Regular cardiac myocyte (primary cell): ENCODE results near the gene PRKAG3. TPM values are rescaled to one million over a fixed set of nuclear protein-coding genes. Genes with fewer than 3 reads are reported as not detected.

ENCODE experiments used
- total RNA-seq: library from RNA; depleted of rRNA; stranded (reverse); fragments of >200 nt; gene quantifications from 2 replicates; pipeline ENCODE4 v1.2.3, GENCODE V29; 2014

PRKAG3 gene
- under 0.01 TPM in 1 of 2 replicates, not detected in the other for total RNA-seq

DNA sequence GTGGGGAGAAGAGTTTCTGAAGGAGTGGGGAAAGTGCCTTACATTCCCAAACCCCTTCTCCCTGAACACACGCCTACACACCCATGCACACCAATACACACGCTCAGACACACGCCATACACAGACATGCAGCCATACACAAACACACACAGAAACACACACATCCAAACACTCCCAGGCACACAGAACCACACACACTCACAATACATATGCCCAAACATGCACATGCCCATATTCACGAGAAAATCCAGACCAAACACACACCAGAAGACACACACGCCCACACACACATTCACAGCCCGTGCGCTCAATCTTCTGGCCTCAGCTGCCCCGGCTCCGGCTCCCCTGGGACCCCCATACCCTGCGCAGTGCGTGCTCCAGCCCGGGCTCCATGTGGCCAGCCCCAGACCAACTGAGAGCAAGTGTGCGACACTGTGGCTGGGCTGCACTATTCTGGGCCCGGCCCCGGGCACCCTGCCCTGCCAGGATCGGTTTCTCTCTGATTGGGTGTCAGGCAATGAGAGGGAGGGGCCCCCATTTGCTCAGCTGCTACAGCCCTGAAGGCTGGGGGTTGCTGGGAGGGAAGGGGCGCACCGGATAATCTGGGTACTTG lies at the start of gene PRKAG3:
Gene PRKAG3, minus strand, starts transcription at position 426 of the 613 bp plus-strand sequence.

DNA sequence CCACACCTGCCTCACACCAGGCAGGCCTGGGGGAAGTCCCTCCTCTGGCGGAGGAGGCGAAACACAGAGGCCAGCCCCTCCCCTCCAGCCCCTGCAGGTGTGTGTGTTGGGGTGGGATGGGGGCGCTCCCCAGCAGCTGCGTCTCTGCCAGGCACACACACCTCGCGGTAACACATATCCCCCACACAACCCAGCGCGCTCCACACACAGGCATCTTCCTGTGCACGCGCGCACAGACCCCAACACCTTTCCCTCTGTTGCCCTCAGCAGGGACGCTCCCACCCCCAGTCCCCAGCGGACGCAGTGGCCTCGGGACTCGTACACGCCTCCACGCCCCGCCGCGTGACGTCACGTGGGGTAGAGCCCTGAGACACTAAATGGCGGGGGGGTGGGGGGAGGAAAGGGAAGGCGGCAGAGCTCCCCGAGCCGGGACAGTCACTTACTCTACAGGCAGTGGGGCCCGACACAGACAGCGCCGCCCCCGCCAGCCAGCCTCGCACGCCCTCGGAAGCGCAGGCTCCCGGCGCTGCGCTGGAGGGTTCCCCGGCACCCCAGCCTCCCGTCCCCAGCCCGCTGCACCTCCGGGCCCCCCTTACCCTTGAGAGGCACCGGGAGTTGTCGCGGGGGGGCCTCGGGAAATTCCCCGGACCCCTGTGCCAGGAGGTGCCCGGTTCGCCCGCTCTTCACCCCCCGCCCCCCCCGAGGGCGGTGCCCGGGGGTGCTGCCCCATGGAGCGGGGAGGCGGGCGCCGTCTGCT lies 48.7 kb upstream of the PRKAG3 start, which contains the start of gene WNT10A:
Gene WNT10A, plus strand, starts transcription at position 751 of the 757 bp plus-strand sequence. CDS start 144 bp downstream, outside the sequence.

DNA sequence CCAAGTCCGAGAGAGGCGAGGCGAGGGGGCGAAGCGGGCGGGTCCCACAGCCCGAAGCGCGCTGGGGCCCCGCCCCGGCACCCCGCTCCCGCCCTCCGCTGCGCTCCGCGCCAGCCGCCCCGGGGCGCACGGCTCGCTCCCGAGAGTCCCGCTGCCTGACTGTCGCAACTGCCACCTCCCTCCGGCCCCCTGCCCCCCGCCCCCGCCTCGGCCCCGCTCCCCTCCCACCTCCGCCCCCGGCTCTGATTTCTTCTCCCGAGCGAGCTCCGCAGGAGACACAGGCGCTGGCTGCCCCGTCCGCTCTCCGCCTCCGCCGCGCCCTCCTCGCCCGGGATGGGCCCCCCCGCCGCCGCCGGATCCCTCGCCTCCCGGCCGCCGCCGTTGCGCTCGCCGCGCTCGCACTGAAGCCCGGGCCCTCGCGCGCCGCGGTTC lies 28.0 kb upstream of the PRKAG3 start, which contains the start of gene WNT6:
Gene WNT6, plus strand, starts transcription at position 250 of the 432 bp plus-strand sequence. CDS start 233 bp downstream, outside the sequence.

DNA sequence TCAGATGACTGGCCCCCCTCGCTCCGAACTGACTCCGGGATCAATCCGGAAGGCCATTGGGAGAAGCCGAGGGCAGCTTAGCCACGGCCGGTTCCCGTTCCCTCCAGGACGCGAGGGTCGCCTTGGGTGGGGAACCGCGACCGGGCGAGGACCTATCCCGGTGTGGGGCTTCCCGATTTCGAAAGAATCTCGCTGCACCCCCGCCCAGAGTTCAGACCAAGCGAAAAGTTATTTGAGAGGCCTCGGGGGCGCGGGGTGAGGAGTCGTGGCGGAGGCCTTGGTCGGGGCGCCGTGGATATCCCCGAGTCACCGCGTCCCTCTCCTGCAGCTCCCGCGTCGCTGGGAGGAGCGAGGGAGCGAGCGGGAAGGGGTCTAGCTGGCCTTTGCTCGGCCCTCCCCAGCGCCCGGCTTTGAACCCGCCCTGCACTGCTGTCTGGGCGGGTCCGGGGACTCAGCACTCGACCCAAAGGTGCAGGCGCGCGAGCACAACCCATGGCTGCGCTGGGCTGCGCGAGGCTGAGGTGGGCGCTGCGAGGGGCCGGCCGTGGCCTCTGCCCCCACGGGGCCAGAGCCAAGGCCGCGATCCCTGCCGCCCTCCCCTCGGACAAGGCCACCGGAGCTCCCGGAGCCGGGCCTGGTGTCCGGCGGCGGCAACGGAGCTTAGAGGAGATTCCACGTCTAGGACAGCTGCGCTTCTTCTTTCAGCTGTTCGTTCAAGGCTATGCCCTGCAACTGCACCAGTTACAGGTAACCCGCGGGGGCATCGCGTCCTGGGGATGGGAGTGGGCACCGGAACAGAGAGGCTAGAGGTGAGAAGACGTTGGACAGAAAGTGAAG lies 49.7 kb downstream of the PRKAG3 start, which contains the start of gene CYP27A1:
Gene CYP27A1, plus strand, starts transcription at position 457 of the 837 bp plus-strand sequence. Its CDS starts 36 bp downstream, at position 493.

Other genes with a start within 250 kb of the PRKAG3 start
- gene PLCD4, start 223.9 kb downstream of the PRKAG3 start, total RNA-seq, result 2.3 and 3.1 TPM in 2 replicates
- gene ZNF142, start 172.2 kb downstream of the PRKAG3 start, total RNA-seq, result 4.8 and 7.5 TPM in 2 replicates
- gene BCS1L, start 172.1 kb downstream of the PRKAG3 start, total RNA-seq, result 22.8 and 59.8 TPM in 2 replicates
- 24.5 and 33.2 TPM in 2 replicates for gene RNF25, start 159.8 kb downstream of the PRKAG3 start, total RNA-seq
- 11.9 and 41.7 TPM in 2 replicates for gene STK36, start 159.7 kb downstream of the PRKAG3 start, total RNA-seq
- gene TTLL4, start 121.0 kb downstream of the PRKAG3 start, total RNA-seq, result 2.8 and 8.1 TPM in 2 replicates
- 0.58 and 2.0 TPM in 2 replicates for gene CYP27A1, start 49.7 kb downstream of the PRKAG3 start, total RNA-seq
- gene WNT6, start 28.0 kb upstream of the PRKAG3 start, total RNA-seq, result not detected in 2 replicates
- under 0.01 and 0.19 TPM in 2 replicates for gene WNT10A, start 49.0 kb upstream of the PRKAG3 start, total RNA-seq
- not detected in 2 replicates for gene CDK5R2, start 127.9 kb upstream of the PRKAG3 start, total RNA-seq
- not detected in 2 replicates for gene FEV, start 153.4 kb upstream of the PRKAG3 start, total RNA-seq
- not detected in 2 replicates for gene CRYBA2, start 161.6 kb upstream of the PRKAG3 start, total RNA-seq
- gene CFAP65, start 209.7 kb upstream of the PRKAG3 start, total RNA-seq, result not detected in 2 replicates
- not detected in 2 replicates for gene IHH, start 229.1 kb upstream of the PRKAG3 start, total RNA-seq